Astrocyte (in vitro differentiated cells and primary cell): ENCODE data around the gene FNDC11. TPM values are rescaled to one million over a fixed set of nuclear protein-coding genes. Genes with fewer than 3 reads are reported as not detected.

Experiments used
- DNase-seq: peaks from one replicate; pipeline ENCODE4 v3.0.0-alpha.2; 2010; ENCODE audit warnings: low read depth
- FAIRE-seq: peaks from 2 replicates; lab custom pipeline; 2011; peaks lifted over from hg19 to GRCh38; lab: Jason Lieb, UNC
- H2AFZ ChIP-seq: 2 replicates; pipeline ENCODE4 v1.6.0; 2012; ENCODE audit warnings: low read depth, low read length, inconsistent platforms
- H3K27ac ChIP-seq: 2 replicates; pipeline ENCODE4 v1.5.1; 2011; ENCODE audit warnings: low read depth, low read length, inconsistent platforms
- H3K27me3 ChIP-seq: 2 replicates; pipeline ENCODE4 v1.6.0; 2011; ENCODE audit warnings: low read length, inconsistent platforms; ENCODE audit not compliant: insufficient read depth
- H3K36me3 ChIP-seq: 2 replicates; pipeline ENCODE4 v1.5.1; 2011; ENCODE audit warnings: low read length, inconsistent platforms; ENCODE audit not compliant: insufficient read depth
- H3K4me1 ChIP-seq: 2 replicates; pipeline ENCODE4 v1.5.1; 2011; ENCODE audit warnings: low read length, inconsistent platforms; ENCODE audit not compliant: insufficient read depth
- H3K4me2 ChIP-seq: 2 replicates; pipeline ENCODE4 v1.6.0; 2012; ENCODE audit warnings: low read length, inconsistent platforms
- H3K4me3 ChIP-seq: 2 replicates; pipeline ENCODE4 v1.5.1; 2011; ENCODE audit warnings: low read depth, mild to moderate bottlenecking, low read length, inconsistent platforms; ENCODE audit not compliant: insufficient read depth
- H3K79me2 ChIP-seq: 2 replicates; pipeline ENCODE4 v1.6.0; 2012; ENCODE audit warnings: mild to moderate bottlenecking, low read length, inconsistent platforms; ENCODE audit not compliant: insufficient read depth
- H3K9ac ChIP-seq: 2 replicates; pipeline ENCODE4 v1.6.0; 2012; ENCODE audit warnings: mild to moderate bottlenecking, low read length, inconsistent platforms
- H3K9me3 ChIP-seq: 2 replicates; pipeline ENCODE4 v1.5.1; 2012; ENCODE audit warnings: low read depth, mild to moderate bottlenecking, low read length, inconsistent platforms; ENCODE audit not compliant: insufficient read depth
- H4K20me1 ChIP-seq: 2 replicates; pipeline ENCODE4 v1.6.0; 2012; ENCODE audit warnings: low read length, inconsistent platforms; ENCODE audit not compliant: insufficient read depth
- H3K27ac Mint-ChIP-seq: one replicate; pipeline ENCODE4 v1.8.0; 2021; ENCODE audit warnings: mild to moderate bottlenecking, mixed read lengths; ENCODE audit not compliant: unreplicated experiment
- H3K27me3 Mint-ChIP-seq: one replicate; pipeline ENCODE4 v1.8.0; 2021; ENCODE audit warnings: low read depth, mixed read lengths; ENCODE audit not compliant: unreplicated experiment
- H3K36me3 Mint-ChIP-seq: one replicate; pipeline ENCODE4 v1.8.0; 2021; ENCODE audit warnings: low read depth, mixed read lengths; ENCODE audit not compliant: unreplicated experiment
- H3K4me1 Mint-ChIP-seq: one replicate; pipeline ENCODE4 v1.8.0; 2021; ENCODE audit warnings: low read depth, mixed read lengths; ENCODE audit not compliant: unreplicated experiment
- H3K4me3 Mint-ChIP-seq: one replicate; pipeline ENCODE4 v1.8.0; 2021; ENCODE audit warnings: mild to moderate bottlenecking, moderate library complexity, mixed read lengths; ENCODE audit not compliant: unreplicated experiment
- H3K9me3 Mint-ChIP-seq: one replicate; pipeline ENCODE4 v1.8.0; 2021; ENCODE audit warnings: mild to moderate bottlenecking, mixed read lengths; ENCODE audit not compliant: unreplicated experiment
- EZH2 ChIP-seq: IDR thresholded peaks from 2 replicates; pipeline ENCODE4 v1.6.1; 2012; ENCODE audit warnings: mild to moderate bottlenecking, low read length, inconsistent platforms; ENCODE audit not compliant: insufficient read depth
- total RNA-seq: library from RNA; stranded (reverse); gene quantifications from 2 replicates; pipeline ENCODE4 v1.2.1, GENCODE V29; 2021
- TF ChIP-seq, protein P1 (sequence below): IDR thresholded peaks from 2 replicates; pipeline ENCODE4 v1.5.1; 2011; ENCODE audit warnings: low read depth, mild to moderate bottlenecking, inconsistent platforms, low read length, moderate library complexity; ENCODE audit not compliant: insufficient read depth

Gene FNDC11
- total RNA-seq, 1 donor from 2014 or later, result 0.20 TPM

DNA sequence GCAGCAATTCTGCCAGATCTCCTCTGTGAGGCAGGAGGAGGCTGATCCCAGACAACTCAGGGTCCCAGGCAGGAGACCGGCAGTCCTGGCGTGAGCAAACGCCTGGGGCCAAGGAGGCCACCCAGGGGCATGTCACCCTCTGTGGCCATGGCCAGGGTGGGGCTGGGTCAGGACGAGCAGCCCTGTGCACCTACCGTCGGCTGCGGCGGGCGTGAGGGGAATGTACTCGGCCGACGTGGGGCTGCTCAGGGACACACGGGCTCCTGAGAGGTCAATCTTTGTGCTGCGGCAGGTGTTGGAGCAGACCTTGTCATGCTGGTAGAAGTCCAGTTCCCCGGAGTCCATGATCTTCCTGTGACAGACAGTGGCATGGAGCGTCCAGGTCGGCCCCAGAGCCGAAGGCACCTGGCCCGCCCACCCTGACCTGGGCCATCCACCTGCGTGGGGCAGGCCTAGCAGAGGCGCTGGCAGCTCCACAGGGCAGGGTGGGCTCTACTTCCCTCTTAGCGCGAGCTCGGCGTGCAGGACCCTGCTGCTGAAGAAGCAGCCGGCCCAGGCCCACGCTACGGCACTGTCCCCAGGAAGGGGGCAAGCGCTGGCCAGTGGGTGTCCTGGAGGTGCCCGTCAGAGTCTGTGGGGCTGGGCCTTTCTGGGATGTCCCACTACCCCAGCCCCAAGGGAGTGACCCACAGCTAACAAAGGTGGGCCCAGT, 41.6 kb downstream of the FNDC11 start:
- H2AFZ ChIP-seq, result no peak overlapping the region
- TF ChIP-seq EZH2, result no peak
- TF ChIP-seq, protein P1, sequence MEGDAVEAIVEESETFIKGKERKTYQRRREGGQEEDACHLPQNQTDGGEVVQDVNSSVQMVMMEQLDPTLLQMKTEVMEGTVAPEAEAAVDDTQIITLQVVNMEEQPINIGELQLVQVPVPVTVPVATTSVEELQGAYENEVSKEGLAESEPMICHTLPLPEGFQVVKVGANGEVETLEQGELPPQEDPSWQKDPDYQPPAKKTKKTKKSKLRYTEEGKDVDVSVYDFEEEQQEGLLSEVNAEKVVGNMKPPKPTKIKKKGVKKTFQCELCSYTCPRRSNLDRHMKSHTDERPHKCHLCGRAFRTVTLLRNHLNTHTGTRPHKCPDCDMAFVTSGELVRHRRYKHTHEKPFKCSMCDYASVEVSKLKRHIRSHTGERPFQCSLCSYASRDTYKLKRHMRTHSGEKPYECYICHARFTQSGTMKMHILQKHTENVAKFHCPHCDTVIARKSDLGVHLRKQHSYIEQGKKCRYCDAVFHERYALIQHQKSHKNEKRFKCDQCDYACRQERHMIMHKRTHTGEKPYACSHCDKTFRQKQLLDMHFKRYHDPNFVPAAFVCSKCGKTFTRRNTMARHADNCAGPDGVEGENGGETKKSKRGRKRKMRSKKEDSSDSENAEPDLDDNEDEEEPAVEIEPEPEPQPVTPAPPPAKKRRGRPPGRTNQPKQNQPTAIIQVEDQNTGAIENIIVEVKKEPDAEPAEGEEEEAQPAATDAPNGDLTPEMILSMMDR, result no peak
- peaks cover under 1% of the 10 kb centered on the region for H3K36me3 ChIP-seq
- no peak overlapping the region for H3K4me3 ChIP-seq
- H3K4me1 Mint-ChIP-seq, result peaks cover 2% of the 10 kb centered on the region
- no peaks in the 10 kb centered on the region for H3K9me3 Mint-ChIP-seq
- no peak overlapping the region for H3K9ac ChIP-seq
- H3K4me1 ChIP-seq, result peaks cover 7% of the 10 kb centered on the region
- no peaks in the 10 kb centered on the region for H3K27me3 Mint-ChIP-seq
- peaks cover 4% of the 10 kb centered on the region for H4K20me1 ChIP-seq
- H3K4me3 Mint-ChIP-seq, result no peak overlapping the region
- H3K27me3 ChIP-seq, result no peaks in the 10 kb centered on the region
- H3K36me3 Mint-ChIP-seq, result peaks cover 18% of the 10 kb centered on the region
- no peak overlapping the region for H3K27ac Mint-ChIP-seq
- H3K27ac ChIP-seq, result no peak overlapping the region
- H3K79me2 ChIP-seq, result no peaks in the 10 kb centered on the region
- DNase-seq, result no peak
- no peaks in the 10 kb centered on the region for H3K9me3 ChIP-seq
- no peak overlapping the region for H3K4me2 ChIP-seq
- no peak for FAIRE-seq

DNA sequence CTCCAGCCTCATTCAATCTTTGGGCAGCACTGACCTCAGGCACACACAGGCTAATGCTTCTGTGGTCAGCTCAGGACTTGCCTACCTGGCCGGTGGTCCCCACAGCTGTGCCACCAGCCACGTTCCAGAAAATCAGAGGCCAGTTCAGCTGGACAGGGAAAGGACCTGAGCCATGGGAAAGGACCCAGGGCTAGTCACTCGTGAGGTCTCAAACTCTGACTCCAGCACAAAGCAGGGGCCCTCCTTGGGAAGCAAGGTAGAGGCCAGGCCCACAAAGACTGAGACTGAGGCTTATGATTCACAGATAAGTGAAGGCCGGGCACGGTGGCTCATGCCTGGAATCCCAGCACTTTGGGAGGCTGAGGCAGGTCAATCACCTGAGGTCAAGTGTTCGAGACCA, 42.5 kb downstream of the FNDC11 start:
- peaks cover 7% of the 10 kb centered on the region for H3K4me1 ChIP-seq
- no peak overlapping the region for H2AFZ ChIP-seq
- H4K20me1 ChIP-seq, result peaks cover 4% of the 10 kb centered on the region
- Mint-ChIP-seq H3K4me1 (peaks cover 2% of the 10 kb centered on the region), H3K27me3 (no peaks in the 10 kb centered on the region), H3K4me3 (no peak overlapping the region), H3K9me3 (no peaks in the 10 kb centered on the region), H3K36me3 (peaks cover 14% of the 10 kb centered on the region), H3K27ac (no peak overlapping the region)
- peaks cover 6% of the 10 kb centered on the region for H3K36me3 ChIP-seq
- H3K4me2 ChIP-seq, result no peak overlapping the region
- no peak overlapping the region for H3K27ac ChIP-seq
- TF ChIP-seq, protein P1, result no peak
- no peak for TF ChIP-seq EZH2
- H3K4me3 ChIP-seq, result no peak overlapping the region
- FAIRE-seq (no peak), DNase-seq (no peak)
- H3K9me3 ChIP-seq, result no peaks in the 10 kb centered on the region
- no peaks in the 10 kb centered on the region for H3K27me3 ChIP-seq
- no peaks in the 10 kb centered on the region for H3K79me2 ChIP-seq
- no peak overlapping the region for H3K9ac ChIP-seq
